Bronchial epithelial cell (primary cell): ENCODE data around the gene ISOC1. TPM values are rescaled to one million over a fixed set of nuclear protein-coding genes. Genes with fewer than 3 reads are reported as not detected.

Experiments used
- DNase-seq: peaks from one replicate; pipeline ENCODE4 v3.0.0-alpha.2; 2010; ENCODE audit warnings: low read depth
- FAIRE-seq: peaks from 2 replicates; lab custom pipeline; 2011; peaks lifted over from hg19 to GRCh38; lab: Jason Lieb, UNC
- H3K27me3 ChIP-seq: 2 replicates; pipeline ENCODE4 v1.5.1; 2011; ENCODE audit warnings: low read length; ENCODE audit not compliant: control insufficient read depth, insufficient read depth
- H3K36me3 ChIP-seq: 2 replicates; pipeline ENCODE4 v1.5.1; 2011; ENCODE audit warnings: low read length; ENCODE audit not compliant: control insufficient read depth, insufficient read depth
- H3K4me3 ChIP-seq: 2 replicates; pipeline ENCODE4 v1.5.1; 2011; ENCODE audit warnings: mild to moderate bottlenecking, low read depth, low read length, control low read depth
- total RNA-seq: library from RNA; depleted of rRNA; stranded (reverse); fragments of >200 nt; gene quantifications from 2 replicates; pipeline ENCODE4 v1.2.1, GENCODE V29; 2014
- TF ChIP-seq, protein P1 (sequence below): IDR thresholded peaks from 2 replicates; pipeline ENCODE4 v1.5.1; 2011; ENCODE audit warnings: mild to moderate bottlenecking, moderate library complexity, low read length, control low read depth, inconsistent platforms; ENCODE audit not compliant: insufficient read depth, severe bottlenecking

ISOC1 gene
- total RNA-seq = 9.9 and 16.1 TPM in 2 replicates

DNA sequence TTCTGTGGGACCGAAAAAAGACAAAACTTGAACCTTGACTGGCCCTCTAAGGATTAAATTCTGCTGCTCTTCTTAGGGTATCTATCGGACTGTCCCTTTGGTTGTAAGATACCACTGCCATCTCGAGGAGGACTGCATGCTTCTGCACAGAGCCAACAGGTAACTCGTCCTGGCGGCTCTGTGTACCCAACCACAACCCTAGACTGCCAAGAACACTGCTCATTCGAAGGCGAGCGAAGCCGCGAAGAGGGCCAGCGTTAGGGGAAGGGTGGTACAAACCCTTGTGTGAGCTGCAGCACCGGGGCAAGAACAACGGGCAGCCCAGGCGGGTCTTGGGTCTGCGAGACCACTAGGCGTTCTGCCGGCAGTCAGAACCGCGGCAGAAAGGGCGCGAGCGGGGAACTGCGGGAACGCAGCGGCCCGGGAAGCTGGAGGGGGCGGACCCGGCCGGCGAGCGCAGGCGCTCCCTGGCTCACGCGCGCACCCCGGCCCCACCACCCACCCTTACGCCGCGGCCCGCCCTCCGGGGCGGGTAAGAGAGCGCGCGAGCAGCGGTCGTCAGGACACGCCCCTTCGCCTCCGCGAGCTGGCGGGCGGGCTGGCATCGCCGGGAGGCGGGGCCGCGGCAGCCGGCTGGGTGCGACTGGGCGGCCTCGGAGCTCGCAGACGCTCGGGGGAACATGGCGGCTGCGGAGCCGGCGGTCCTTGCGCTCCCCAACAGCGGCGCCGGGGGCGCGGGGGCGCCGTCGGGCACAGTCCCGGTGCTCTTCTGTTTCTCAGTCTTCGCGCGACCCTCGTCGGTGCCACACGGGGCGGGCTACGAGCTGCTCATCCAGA lies at the start of gene ISOC1:
TSS of gene ISOC1 (plus strand) at position 663 of the 837 bp plus-strand sequence. CDS start at position 681, 18 bp downstream.
- Histone ChIP-seq H3K4me3 (peak within 1 kb of the TSS; percentile 99), H3K27me3 (no peaks in the 10 kb centered on the region), H3K36me3 (no peaks in the 10 kb centered on the region)
- FAIRE-seq (no peak), DNase-seq (peak; percentile 80)
- TF ChIP-seq, protein P1, sequence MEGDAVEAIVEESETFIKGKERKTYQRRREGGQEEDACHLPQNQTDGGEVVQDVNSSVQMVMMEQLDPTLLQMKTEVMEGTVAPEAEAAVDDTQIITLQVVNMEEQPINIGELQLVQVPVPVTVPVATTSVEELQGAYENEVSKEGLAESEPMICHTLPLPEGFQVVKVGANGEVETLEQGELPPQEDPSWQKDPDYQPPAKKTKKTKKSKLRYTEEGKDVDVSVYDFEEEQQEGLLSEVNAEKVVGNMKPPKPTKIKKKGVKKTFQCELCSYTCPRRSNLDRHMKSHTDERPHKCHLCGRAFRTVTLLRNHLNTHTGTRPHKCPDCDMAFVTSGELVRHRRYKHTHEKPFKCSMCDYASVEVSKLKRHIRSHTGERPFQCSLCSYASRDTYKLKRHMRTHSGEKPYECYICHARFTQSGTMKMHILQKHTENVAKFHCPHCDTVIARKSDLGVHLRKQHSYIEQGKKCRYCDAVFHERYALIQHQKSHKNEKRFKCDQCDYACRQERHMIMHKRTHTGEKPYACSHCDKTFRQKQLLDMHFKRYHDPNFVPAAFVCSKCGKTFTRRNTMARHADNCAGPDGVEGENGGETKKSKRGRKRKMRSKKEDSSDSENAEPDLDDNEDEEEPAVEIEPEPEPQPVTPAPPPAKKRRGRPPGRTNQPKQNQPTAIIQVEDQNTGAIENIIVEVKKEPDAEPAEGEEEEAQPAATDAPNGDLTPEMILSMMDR = peak; percentile 5

DNA sequence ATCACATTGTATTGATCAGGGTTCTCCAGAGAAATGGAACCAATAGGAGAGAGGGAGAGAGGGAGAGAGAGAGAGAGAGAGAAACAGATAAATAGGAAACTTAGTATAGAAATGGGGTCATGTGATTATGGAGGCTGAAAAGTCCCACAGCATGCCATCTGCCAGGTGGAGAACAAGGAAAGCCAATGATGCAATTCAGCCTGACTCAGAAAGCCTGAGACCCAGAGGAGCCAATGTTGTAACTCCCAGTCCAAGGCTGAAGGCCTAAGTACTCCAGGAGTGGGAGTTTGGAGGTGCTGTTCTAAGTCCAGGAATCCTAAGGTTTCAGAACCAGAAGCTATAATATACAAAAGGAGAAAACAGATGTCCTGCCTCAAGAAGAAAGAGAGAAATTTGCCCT lies 48.4 kb upstream of the ISOC1 start:
- no peak overlapping the region for H3K4me3 ChIP-seq
- H3K36me3 ChIP-seq = no peaks in the 10 kb centered on the region
- DNase-seq (peak; percentile 60), FAIRE-seq (no peak)
- TF ChIP-seq, protein P1 = no peak
- no peaks in the 10 kb centered on the region for H3K27me3 ChIP-seq

DNA sequence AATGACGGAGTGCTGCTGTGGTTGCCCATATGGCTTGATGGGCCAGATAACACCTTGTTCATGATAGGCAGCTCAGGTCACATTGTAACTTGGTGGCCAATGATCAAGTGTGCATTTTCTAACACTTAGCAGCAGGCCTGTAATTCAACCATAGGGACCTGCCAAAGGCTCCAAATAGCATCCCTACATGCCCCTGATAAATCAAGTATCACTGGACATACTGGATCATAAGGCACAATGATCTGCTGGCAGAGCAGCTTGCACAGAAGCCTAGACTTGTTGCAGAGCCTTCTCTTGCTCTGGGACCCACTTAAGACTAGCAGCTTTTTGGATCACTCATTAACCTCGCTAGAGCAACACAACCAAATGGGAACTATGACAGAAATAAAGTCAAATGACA lies 46.0 kb upstream of the ISOC1 start:
- no peaks in the 10 kb centered on the region for H3K27me3 ChIP-seq
- no peak for DNase-seq
- no peak overlapping the region for H3K4me3 ChIP-seq
- TF ChIP-seq, protein P1 = no peak
- FAIRE-seq = no peak
- no peaks in the 10 kb centered on the region for H3K36me3 ChIP-seq

DNA sequence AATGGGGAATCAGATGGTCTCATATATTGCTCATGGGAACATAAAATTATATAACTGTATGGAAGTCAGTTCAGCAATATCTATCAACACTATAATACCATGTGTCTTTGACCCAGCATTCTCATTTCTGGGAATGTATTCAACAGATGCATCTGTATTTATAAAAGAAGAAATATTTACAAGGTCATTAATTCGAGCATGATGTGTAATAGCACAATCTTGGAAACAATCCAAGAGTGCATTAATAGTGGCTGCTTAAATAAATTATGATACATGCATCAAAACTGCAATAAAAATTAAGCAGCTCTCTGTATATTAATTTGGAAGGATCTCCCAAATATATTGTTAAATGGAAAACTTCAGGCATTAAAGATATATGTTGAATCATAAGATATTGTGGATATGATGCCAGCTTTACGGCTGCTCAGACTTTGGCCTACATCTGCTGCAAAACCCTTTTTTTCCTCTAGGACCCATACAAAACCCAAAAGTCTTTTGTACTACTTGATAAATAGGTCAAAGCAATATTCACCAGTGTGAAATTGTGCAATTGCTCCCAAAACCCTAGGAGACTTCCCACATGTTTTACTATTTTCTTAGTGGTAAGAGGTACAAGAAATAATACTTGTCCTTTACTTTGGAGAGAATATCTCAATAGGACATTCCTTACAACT lies 45.3 kb upstream of the ISOC1 start:
- H3K27me3 ChIP-seq = no peaks in the 10 kb centered on the region
- TF ChIP-seq, protein P1 = no peak
- no peaks in the 10 kb centered on the region for H3K36me3 ChIP-seq
- DNase-seq (no peak), FAIRE-seq (no peak)
- no peak overlapping the region for H3K4me3 ChIP-seq

DNA sequence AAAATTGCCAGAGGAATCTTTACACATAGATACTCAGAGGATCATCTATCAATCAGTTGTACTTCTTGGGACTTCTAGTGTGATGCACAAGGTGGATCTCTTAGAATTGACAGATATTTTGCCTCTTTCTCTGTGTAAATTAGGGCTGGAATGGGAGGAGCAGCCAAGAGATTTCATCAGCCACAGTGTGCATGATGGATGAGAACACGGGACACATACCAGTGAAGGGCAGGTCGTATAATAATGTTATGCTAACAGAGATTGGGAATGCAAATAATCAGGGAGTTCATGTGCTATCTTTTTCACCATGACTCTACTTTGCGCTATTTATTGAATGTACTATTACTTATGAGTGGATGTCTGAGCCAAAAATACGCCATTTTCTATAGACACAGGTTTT lies 43.3 kb upstream of the ISOC1 start:
- DNase-seq = no peak
- Histone ChIP-seq H3K27me3 (no peaks in the 10 kb centered on the region), H3K36me3 (no peaks in the 10 kb centered on the region), H3K4me3 (no peak overlapping the region)
- FAIRE-seq = no peak
- TF ChIP-seq, protein P1 = no peak
